Left ventricle myocardium inferior (tissue), 1 donor: ENCODE measurements around the gene VPS37B. TPM values are rescaled to one million over a fixed set of nuclear protein-coding genes. Genes with fewer than 3 reads are reported as not detected.

Source experiments
- DNase-seq: peaks from one replicate; pipeline ENCODE4 v3.0.0-alpha.2; 2020
- H3K27ac ChIP-seq: fragments of 200-600 bp; replicated peaks from 2 replicates; pipeline ENCODE4 v1.8.0; 2021
- H3K27me3 ChIP-seq: fragments of 200-600 bp; 2 replicates; pipeline ENCODE4 v1.8.0; 2021; ENCODE audit warnings: low read depth
- H3K36me3 ChIP-seq: fragments of 200-600 bp; 2 replicates; pipeline ENCODE4 v1.8.0; 2021
- H3K4me1 ChIP-seq: fragments of 200-600 bp; 2 replicates; pipeline ENCODE4 v1.8.0; 2021
- H3K4me3 ChIP-seq: fragments of 200-600 bp; 2 replicates; pipeline ENCODE4 v1.8.0; 2021; ENCODE audit warnings: mild to moderate bottlenecking, moderate library complexity
- H3K9me3 ChIP-seq: fragments of 200-600 bp; replicated peaks from 2 replicates; pipeline ENCODE4 v1.8.0; 2021
- CTCF ChIP-seq: fragments of 200-600 bp; IDR thresholded peaks from 2 replicates; pipeline ENCODE4 v1.8.0; 2021; ENCODE audit warnings: antibody characterized with exemption, mild to moderate bottlenecking, borderline replicate concordance
- intact Hi-C: fragments of 100-400 bp; cut with micrococcal nuclease; formaldehyde crosslinking; loops from one replicate; pipeline ENCODE4 v1.11.0; 2022
- total RNA-seq: library from RNA; stranded (reverse); fragmentation: NEBNext Ultra II Directional; extraction: Animal tissue kit (Norgen Biotek cat#: 25700); gene quantifications from one replicate; pipeline ENCODE4 v1.2.1, GENCODE V29; 2021
- donor health status: DM: no; HTN: yes; CAD: no; lungs with severe emphysema.

VPS37B gene
- total RNA-seq, 1 donor from 2014 or later, result 13.3 TPM

- Histone ChIP-seq H3K4me1 (peaks cover 100% of the 10 kb centered on the region), H3K27ac (peak overlapping the region; percentile 92), H3K9me3 (no peaks in the 10 kb centered on the region), H3K36me3 (peaks cover 33% of the 10 kb centered on the region), H3K27me3 (no peaks in the 10 kb centered on the region), H3K4me3 (peak overlapping the region; percentile 60)
- DNase-seq, result peak; percentile 60
- no peak for TF ChIP-seq CTCF
- intact Hi-C loops, result no loop called here
Measured at GRCh38 chr12:122871851-122872780, 23.8 kb downstream of the VPS37B start.

- peaks cover 41% of the 10 kb centered on the region for H3K36me3 ChIP-seq
- no peak for TF ChIP-seq CTCF
- H3K4me3 ChIP-seq, result peak overlapping the region; percentile 60
- no peaks in the 10 kb centered on the region for H3K9me3 ChIP-seq
- H3K4me1 ChIP-seq, result peaks cover 100% of the 10 kb centered on the region
- H3K27me3 ChIP-seq, result no peaks in the 10 kb centered on the region
- DNase-seq, result no peak
- intact Hi-C loops, result no loop called here
- peak overlapping the region; percentile 92 for H3K27ac ChIP-seq
Measured at GRCh38 chr12:122870867-122871664, 24.9 kb downstream of the VPS37B start.

- peaks cover 100% of the 10 kb centered on the region for H3K4me1 ChIP-seq
- H3K27me3 ChIP-seq, result no peaks in the 10 kb centered on the region
- H3K27ac ChIP-seq, result peak overlapping the region; percentile 92
- TF ChIP-seq CTCF, result no peak
- H3K9me3 ChIP-seq, result no peaks in the 10 kb centered on the region
- DNase-seq, result no peak
- intact Hi-C loops, result no loop called here
- peaks cover 41% of the 10 kb centered on the region for H3K36me3 ChIP-seq
- H3K4me3 ChIP-seq, result peak overlapping the region; percentile 60
Measured at GRCh38 chr12:122870163-122870842, 25.6 kb downstream of the VPS37B start.

- Histone ChIP-seq H3K27ac (peak overlapping the region; percentile 94), H3K4me1 (peaks cover 100% of the 10 kb centered on the region), H3K4me3 (no peak overlapping the region), H3K36me3 (peaks cover 41% of the 10 kb centered on the region), H3K9me3 (no peaks in the 10 kb centered on the region), H3K27me3 (no peaks in the 10 kb centered on the region)
- no peak for DNase-seq
- intact Hi-C loops, result no loop called here
- TF ChIP-seq CTCF, result no peak
Measured at GRCh38 chr12:122869207-122869973, 26.5 kb downstream of the VPS37B start.
